ENCODE measurements around the gene NCAM2. TPM values are rescaled to one million over a fixed set of nuclear protein-coding genes. Genes with fewer than 3 reads are reported as not detected.

The NCAM2 gene
- total RNA-seq, 1 experiment from 2014 or later: not detected

DNA sequence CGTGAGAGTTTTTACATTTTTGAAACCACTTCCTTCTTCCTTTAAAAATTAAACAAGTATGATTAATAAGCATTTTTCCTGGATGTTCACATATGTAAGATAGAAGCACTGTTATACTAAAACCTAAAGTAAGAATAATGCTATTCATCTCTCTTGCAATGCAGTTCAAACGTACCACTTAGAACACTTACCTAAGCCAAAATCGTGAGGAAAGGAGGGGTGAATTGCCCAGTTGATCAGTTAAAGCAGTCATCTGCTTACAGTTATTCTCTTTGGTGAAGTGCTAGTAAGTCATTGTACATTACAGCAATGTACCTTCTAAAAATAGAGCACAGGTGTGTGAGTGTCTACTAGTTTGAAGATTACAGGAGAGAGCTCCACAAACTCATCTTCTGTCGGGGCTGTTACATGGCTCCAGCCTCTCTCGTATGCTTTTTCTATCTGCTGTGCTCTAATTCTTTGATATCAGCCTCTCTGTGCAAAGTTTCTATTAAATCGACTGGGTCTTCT, 3.4 kb downstream of the NCAM2 start:
- no peak overlapping the region for H3K27ac ChIP-seq
- no peaks in the 10 kb centered on the region for H3K4me1 ChIP-seq (replicated peaks)
- H3K27me3 ChIP-seq (replicated peaks): peaks cover 4% of the 10 kb centered on the region; the same call in 1 of the 2 replicates
- no peak overlapping the region for H3K4me3 ChIP-seq
- no peak for DNase-seq (ENCODE audit: low read depth in 1 of 2, low spot score in 2 of 2)
- no peaks in the 10 kb centered on the region for H3K9me3 ChIP-seq (replicated peaks)
- no peaks in the 10 kb centered on the region for H3K36me3 ChIP-seq

DNA sequence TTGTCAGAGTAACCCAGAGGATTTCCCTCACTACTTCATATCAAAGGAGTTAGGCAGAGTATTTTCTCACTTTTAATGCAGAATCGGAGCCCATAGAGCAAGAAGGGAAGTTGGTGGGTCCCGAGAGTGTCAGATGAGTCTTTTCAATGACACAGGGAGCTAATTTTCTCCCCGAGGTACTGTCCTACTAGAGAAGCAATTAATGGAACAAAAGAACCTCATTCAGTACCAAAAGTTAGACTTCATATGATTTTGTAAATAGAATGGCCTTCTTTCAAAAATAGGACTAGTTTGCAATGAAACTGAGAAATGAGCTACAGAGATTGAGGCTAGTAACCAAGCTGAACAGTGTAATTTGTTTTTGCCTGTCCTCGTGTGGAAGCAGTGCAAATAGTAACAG, 3.9 kb downstream of the NCAM2 start:
- Histone ChIP-seq H3K27me3 (replicated peaks) (peaks cover 4% of the 10 kb centered on the region; the same call in 1 of the 2 replicates), H3K27ac (no peak overlapping the region), H3K36me3 (no peaks in the 10 kb centered on the region), H3K4me1 (replicated peaks) (no peaks in the 10 kb centered on the region), H3K4me3 (no peak overlapping the region), H3K9me3 (replicated peaks) (no peaks in the 10 kb centered on the region)
- DNase-seq (ENCODE audit: low read depth in 1 of 2, low spot score in 2 of 2): no peak

DNA sequence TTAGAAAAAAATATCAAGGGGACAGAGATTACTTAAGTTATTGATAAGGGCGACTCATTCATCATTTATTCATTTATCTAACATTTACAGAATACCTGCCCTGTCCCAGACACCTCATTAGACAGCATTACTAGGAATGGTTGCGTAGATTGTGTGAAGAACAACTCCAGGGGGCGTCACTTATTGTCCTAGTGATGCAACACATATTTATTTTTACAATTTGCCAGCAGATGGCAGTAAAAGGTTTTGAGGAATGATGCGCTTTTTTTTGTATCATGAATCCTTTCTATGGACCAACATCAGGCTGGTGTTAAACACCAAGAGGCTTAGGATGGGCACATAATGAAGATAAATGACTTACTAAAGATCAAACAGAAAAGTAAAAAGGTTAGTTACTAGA, 5.5 kb downstream of the NCAM2 start:
- no peaks in the 10 kb centered on the region for H3K9me3 ChIP-seq (replicated peaks)
- H3K4me1 ChIP-seq (replicated peaks): no peaks in the 10 kb centered on the region
- no peaks in the 10 kb centered on the region for H3K36me3 ChIP-seq
- no peak overlapping the region for H3K4me3 ChIP-seq
- DNase-seq (ENCODE audit: low read depth in 1 of 2, low spot score in 2 of 2): no peak
- H3K27ac ChIP-seq: no peak overlapping the region
- no peaks in the 10 kb centered on the region; the same call in 1 of the 2 replicates for H3K27me3 ChIP-seq (replicated peaks)

DNA sequence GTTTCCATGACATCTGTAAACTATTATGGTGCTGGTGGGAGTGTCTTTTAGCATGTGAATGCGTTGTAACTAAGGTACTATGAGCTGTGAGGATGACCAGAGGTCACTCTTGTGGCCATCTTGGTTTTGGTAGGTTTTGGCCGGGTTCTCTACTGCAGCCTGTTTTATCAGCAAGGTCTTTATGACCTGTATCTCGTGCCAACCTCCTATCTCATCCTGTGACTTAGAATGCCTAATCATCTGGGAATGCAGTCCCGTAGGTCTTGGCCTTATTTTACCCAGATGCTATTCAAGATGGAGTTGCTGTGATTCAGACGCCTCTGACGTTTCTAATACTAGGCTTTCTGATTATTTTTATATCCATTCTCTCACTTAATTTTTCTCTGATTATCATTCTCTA, 9.4 kb downstream of the NCAM2 start:
- no peak for DNase-seq (ENCODE audit: low read depth in 1 of 2, low spot score in 2 of 2)
- Histone ChIP-seq H3K4me3 (no peak overlapping the region), H3K36me3 (no peaks in the 10 kb centered on the region), H3K9me3 (replicated peaks) (no peaks in the 10 kb centered on the region), H3K27ac (no peak overlapping the region), H3K27me3 (replicated peaks) (no peaks in the 10 kb centered on the region), H3K4me1 (replicated peaks) (no peaks in the 10 kb centered on the region)

DNA sequence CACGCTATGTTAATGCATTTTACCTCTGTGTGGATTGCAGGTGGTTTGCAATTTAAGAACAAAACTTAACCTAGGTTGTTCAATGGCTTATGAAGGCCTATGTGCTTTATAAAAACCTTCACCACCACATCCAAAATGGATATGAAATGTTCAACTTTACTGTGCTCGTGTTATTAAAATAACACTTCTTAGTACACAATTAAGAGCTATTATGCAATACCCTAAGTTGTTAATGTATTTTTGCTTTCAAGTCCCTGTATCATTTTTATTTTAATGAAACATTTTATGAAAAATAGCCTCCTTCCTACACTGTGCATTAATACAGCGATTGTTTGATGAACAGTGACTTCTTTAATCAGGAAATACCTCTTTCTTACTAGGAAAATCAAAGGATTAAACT, 12.0 kb downstream of the NCAM2 start:
- no peaks in the 10 kb centered on the region for H3K27me3 ChIP-seq (replicated peaks)
- H3K9me3 ChIP-seq (replicated peaks): no peaks in the 10 kb centered on the region
- no peak for DNase-seq (ENCODE audit: low read depth in 1 of 2, low spot score in 2 of 2)
- no peak overlapping the region for H3K4me3 ChIP-seq
- H3K4me1 ChIP-seq (replicated peaks): no peaks in the 10 kb centered on the region
- no peaks in the 10 kb centered on the region for H3K36me3 ChIP-seq
- no peak overlapping the region for H3K27ac ChIP-seq

DNA sequence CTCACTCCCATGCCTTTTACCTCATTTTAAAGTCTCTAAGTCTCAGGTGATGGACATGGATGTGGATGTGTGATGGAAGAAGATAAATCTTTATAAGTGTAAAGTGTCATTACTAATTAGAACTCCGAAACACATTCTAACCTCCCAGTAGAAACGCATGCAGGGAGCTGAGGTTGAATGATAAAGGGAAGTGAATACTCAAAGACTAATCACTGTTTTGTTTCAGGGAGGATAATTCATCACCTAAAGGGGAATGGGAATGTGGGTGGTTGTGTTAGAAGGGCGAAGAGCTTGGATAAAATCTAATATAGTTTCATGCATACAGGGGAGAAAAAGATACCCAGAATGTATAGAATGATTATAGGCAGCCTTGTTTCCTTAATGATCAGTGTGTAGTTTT, 12.5 kb downstream of the NCAM2 start:
- Histone ChIP-seq H3K36me3 (no peaks in the 10 kb centered on the region), H3K27me3 (replicated peaks) (no peaks in the 10 kb centered on the region), H3K4me1 (replicated peaks) (no peaks in the 10 kb centered on the region), H3K27ac (no peak overlapping the region), H3K4me3 (no peak overlapping the region), H3K9me3 (replicated peaks) (no peaks in the 10 kb centered on the region)
- no peak for DNase-seq (ENCODE audit: low read depth in 1 of 2, low spot score in 2 of 2)

DNA sequence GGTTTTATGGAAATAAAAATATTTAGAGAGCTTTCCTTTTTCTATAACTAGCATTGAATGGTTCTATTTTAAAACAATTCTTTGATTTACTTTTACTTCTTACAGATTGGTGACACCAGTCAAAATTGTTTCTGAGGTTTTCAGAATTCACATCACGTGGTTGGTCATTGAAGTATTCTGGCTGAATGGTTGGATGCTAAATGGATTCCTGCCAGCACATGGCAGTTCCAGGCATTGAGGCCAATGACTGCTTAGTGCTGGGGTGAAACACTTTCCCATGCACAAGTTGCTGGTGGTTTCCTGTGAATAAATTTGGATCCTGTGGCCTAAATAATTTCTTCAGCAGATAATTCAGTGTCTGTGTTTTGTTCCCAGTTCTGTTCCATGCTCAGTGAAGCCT, 20.6 kb downstream of the NCAM2 start:
- no peaks in the 10 kb centered on the region for H3K9me3 ChIP-seq (replicated peaks)
- H3K4me1 ChIP-seq (replicated peaks): no peaks in the 10 kb centered on the region
- no peak for DNase-seq (ENCODE audit: low read depth in 1 of 2, low spot score in 2 of 2)
- H3K4me3 ChIP-seq: no peak overlapping the region
- H3K36me3 ChIP-seq: no peaks in the 10 kb centered on the region
- no peaks in the 10 kb centered on the region for H3K27me3 ChIP-seq (replicated peaks)
- no peak overlapping the region for H3K27ac ChIP-seq

DNA sequence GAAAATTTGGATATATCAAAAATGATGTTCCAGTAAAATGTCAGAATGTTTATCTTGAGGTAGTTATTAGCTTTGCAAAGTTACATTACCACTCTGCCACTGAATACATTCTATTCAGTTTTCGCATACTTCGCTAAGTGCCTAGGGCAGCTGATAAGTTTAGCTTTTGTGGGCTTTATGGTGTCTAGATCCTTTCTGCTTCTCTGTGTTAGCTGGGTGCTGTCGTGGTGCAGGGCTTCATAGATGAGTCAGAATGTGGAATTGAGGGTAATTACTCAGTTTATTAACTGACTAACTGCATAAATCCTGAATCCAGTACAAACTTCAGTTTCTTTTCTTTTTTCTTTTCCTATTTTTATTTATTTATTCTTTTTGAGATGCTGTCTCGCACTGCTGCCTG, 21.5 kb downstream of the NCAM2 start:
- Histone ChIP-seq H3K4me3 (no peak overlapping the region), H3K27ac (no peak overlapping the region), H3K4me1 (replicated peaks) (no peaks in the 10 kb centered on the region), H3K9me3 (replicated peaks) (no peaks in the 10 kb centered on the region), H3K27me3 (replicated peaks) (no peaks in the 10 kb centered on the region), H3K36me3 (no peaks in the 10 kb centered on the region)
- DNase-seq (ENCODE audit: low read depth in 1 of 2, low spot score in 2 of 2): no peak

DNA sequence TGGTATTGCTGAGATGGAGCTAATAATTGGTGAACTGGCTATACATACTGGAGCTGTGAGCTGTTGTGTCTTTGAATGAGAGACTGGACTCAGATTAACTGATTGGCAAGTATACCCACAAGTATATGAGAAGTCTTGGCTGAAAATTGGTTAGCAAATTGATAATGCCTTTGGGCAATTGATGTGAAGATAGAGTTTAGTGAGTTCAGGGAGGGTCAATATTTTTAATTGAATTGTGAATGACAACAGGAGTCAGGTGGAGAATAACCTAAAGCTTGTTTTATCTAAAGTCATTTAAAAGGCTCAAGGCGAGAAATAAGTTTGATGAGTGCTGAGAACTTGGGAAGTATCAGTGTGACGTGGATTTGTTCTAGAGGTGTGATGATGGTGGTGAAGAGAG, 27.5 kb downstream of the NCAM2 start:
- Histone ChIP-seq H3K4me1 (replicated peaks) (no peaks in the 10 kb centered on the region), H3K4me3 (no peak overlapping the region), H3K27ac (no peak overlapping the region), H3K9me3 (replicated peaks) (0 out of 2 replicates have a peak, but pooled peaks cover 3% of the 10 kb centered on the region), H3K27me3 (replicated peaks) (no peaks in the 10 kb centered on the region), H3K36me3 (no peaks in the 10 kb centered on the region)
- no peak for DNase-seq (ENCODE audit: low read depth in 1 of 2, low spot score in 2 of 2)

DNA sequence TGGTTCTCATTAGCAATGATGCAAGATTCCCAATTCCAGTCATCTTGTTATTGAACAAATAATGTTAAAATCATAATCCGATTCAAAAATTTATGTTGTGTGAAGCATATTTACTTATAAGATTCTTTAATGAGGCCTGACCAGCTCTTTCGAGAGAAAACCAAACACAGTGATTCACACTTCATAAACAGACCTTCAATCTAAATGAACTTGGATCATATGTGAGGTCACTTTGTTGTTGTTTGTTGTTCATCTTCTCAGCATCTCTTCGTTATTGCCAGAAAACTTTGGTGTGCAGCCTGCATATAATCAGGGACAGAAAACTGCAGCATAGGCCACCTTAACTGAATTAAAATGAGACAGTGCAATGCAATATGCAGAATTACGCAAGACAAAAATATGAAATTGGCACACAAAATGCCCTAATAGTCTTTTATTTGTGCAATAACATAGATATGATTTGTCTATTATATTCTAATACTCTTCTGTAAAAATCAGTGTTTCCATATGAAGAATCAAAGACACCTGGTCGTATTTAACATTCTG, 30.1 kb downstream of the NCAM2 start:
- H3K4me3 ChIP-seq: no peak overlapping the region
- no peaks in the 10 kb centered on the region for H3K36me3 ChIP-seq
- 0 out of 2 replicates have a peak, but pooled peaks cover 3% of the 10 kb centered on the region for H3K9me3 ChIP-seq (replicated peaks)
- no peaks in the 10 kb centered on the region for H3K27me3 ChIP-seq (replicated peaks)
- no peaks in the 10 kb centered on the region for H3K4me1 ChIP-seq (replicated peaks)
- H3K27ac ChIP-seq: no peak overlapping the region
- no peak for DNase-seq (ENCODE audit: low read depth in 1 of 2, low spot score in 2 of 2)

DNA sequence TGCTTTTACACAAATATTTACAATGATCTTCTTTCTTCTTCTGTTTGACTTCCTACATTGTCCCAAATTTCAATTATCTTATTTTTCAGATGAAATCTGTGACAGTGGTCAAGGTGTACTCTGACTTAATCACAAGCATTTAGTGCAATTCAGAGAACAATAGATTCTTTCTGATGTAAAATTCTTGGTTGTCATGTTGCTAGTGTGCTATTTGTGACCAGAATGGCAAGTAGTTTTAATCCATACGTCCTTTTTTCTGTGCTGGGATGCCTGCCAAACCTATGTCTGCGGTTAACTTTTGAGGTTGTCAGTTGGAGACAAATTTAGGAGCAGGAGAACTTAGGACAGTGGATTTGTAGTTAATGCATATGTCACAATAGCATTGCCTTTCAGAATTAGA, 31.0 kb downstream of the NCAM2 start:
- no peaks in the 10 kb centered on the region for H3K36me3 ChIP-seq
- no peak overlapping the region for H3K27ac ChIP-seq
- H3K4me3 ChIP-seq: no peak overlapping the region
- peaks cover 3% of the 10 kb centered on the region; the same call in 1 of the 2 replicates for H3K9me3 ChIP-seq (replicated peaks)
- no peaks in the 10 kb centered on the region for H3K4me1 ChIP-seq (replicated peaks)
- H3K27me3 ChIP-seq (replicated peaks): no peaks in the 10 kb centered on the region
- DNase-seq (ENCODE audit: low read depth in 1 of 2, low spot score in 2 of 2): no peak

DNA sequence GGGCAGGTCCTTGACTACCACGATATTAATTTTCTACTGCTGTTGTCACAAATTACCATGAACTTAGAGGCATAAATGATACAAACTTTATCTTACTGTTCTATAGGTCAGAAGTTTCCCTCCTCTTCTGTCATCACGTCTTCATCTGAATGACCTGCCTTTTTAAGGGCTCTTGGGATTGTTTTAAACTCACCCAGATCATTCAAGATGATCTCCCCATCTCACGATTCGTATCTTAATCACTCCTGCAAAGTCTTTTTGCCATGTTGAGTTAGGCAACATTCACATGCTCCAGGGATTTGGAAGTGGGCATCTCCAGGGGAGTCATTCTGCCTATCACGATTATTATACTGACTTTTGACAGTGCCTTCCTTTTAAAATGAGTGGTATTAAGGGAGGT, 32.1 kb downstream of the NCAM2 start:
- peaks cover 3% of the 10 kb centered on the region; the same call in 1 of the 2 replicates for H3K9me3 ChIP-seq (replicated peaks)
- no peak for DNase-seq (ENCODE audit: low read depth in 1 of 2, low spot score in 2 of 2)
- H3K36me3 ChIP-seq: no peaks in the 10 kb centered on the region
- H3K27ac ChIP-seq: no peak overlapping the region
- H3K4me1 ChIP-seq (replicated peaks): no peaks in the 10 kb centered on the region
- no peaks in the 10 kb centered on the region for H3K27me3 ChIP-seq (replicated peaks)
- H3K4me3 ChIP-seq: no peak overlapping the region

DNA sequence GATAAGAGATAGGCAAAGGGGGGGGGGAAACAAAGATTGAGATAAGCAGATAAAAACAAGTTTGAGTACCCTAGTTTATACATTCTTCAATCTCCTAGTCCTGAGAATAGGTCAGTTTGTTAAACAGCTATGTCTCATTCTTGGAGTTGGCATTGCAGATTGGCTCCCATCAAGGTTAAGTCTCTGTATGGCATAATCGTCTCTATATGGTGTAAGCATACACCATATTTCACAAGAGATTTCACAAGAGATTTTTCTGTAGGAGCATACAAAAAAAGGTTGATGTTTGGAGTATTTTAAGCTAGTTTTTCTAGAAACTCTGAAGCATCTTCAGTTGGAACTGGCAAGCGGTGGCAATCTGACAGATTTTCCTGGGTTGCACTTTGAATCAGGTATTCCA, 35.8 kb downstream of the NCAM2 start:
- H3K36me3 ChIP-seq: no peaks in the 10 kb centered on the region
- no peak overlapping the region for H3K27ac ChIP-seq
- no peaks in the 10 kb centered on the region for H3K4me1 ChIP-seq (replicated peaks)
- no peak overlapping the region for H3K4me3 ChIP-seq
- no peak for DNase-seq (ENCODE audit: low read depth in 1 of 2, low spot score in 2 of 2)
- H3K9me3 ChIP-seq (replicated peaks): no peaks in the 10 kb centered on the region; the same call in 1 of the 2 replicates
- H3K27me3 ChIP-seq (replicated peaks): no peaks in the 10 kb centered on the region

DNA sequence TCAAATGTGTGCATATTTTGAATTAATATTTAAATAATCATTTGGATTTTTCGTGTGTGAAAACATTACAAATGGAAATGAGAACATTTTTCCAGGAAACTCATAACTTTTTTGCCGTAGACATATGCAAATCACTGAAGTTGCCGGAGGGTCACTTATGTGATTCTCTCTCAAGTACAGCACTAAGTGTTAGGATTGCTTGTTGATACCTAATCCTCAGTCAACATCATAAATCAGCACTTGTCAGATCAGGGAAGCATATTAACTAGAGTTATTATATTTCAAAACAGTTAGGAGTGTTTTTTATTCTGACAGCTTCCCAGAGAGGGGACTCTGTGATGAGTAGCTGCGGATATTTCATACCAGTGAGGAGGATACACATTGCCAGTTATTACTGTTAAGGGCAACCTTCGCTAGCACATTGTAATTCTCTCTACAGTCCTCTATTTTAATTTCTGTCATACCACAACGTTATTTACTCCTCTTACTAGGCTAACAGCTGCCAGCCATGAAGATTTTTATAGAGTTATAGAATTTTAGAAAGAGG, 41.5 kb downstream of the NCAM2 start:
- no peak overlapping the region for H3K27ac ChIP-seq
- H3K4me1 ChIP-seq (replicated peaks): no peaks in the 10 kb centered on the region
- no peaks in the 10 kb centered on the region for H3K9me3 ChIP-seq (replicated peaks)
- no peak overlapping the region for H3K4me3 ChIP-seq
- H3K27me3 ChIP-seq (replicated peaks): no peaks in the 10 kb centered on the region
- H3K36me3 ChIP-seq: no peaks in the 10 kb centered on the region
- DNase-seq (ENCODE audit: low read depth in 1 of 2, low spot score in 2 of 2): no peak

DNA sequence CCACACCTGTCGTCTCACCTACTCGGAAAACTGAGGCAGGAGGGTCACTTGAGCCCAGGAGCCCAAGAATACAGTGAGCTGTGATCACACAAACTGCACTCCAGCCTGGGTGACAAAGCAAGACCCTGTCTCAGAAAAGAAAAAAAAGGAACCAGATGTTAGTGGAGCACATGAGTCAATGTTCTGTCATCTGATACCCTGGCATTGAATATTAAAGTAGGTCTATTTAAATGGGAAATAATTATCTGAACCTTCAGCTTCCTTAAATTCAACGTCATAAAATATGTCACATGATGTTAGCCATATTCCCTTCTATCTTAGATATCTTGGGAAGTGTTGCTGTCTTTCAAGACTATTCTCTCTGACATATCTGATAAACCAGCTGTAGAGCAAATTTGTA, 47.3 kb downstream of the NCAM2 start:
- Histone ChIP-seq H3K9me3 (replicated peaks) (no peaks in the 10 kb centered on the region), H3K4me1 (replicated peaks) (no peaks in the 10 kb centered on the region), H3K4me3 (no peak overlapping the region), H3K27me3 (replicated peaks) (no peaks in the 10 kb centered on the region), H3K27ac (no peak overlapping the region), H3K36me3 (no peaks in the 10 kb centered on the region)
- DNase-seq (ENCODE audit: low read depth in 1 of 2, low spot score in 2 of 2): no peak

Measured in SJSA1 (cell line).